ENCODE data around the gene NPAT. TPM values are rescaled to one million over a fixed set of nuclear protein-coding genes. Genes with fewer than 3 reads are reported as not detected.
A peak's percentile ranks its signal among the peaks of the same experiment; 100 is the strongest.

NPAT gene
- total and polyA plus RNA-seq, 10 of the 15 experiments (the other 5 are each of a cell fraction or from before 2014, with no cell fraction given): 7.5 to 32.8 (median 20.1) TPM

GRCh38 chr11:108170184-108170583, 52.3 kb downstream of the NPAT start:
- SMC1A ChIA-PET (ENCODE audit: uncharacterized antibody, unreplicated experiment): interaction anchor here (1.0 to 1.8 kb wide), 3 partner anchors 11 to 51 kb away, joined by 3 to 4 read pairs (median 3); no protein-coding TSS in a partner anchor
- FAIRE-seq: no peak
- CTCF ChIA-PET: no interaction called here

GRCh38 chr11:108167624-108168023, 54.8 kb downstream of the NPAT start:
- intact Hi-C loops (cut with micrococcal nuclease; ENCODE audit: unreplicated experiment): no loop called here
- ChIA-PET SMC1A (ENCODE audit: uncharacterized antibody, unreplicated experiment) (no interaction called here), RAD21 (ENCODE audit: unreplicated experiment) (no interaction called here), POLR2A (no interaction called here), CTCF (no interaction called here)
- Histone ChIP-seq H3K4me1 (ENCODE audit: control insufficient read depth, insufficient read depth, low read length) (peaks cover 6% of the 10 kb centered on the region), H3K27ac (ENCODE audit: control insufficient read depth, insufficient read depth) (no peak overlapping the region), H4K20me1 (ENCODE audit: control insufficient read depth, insufficient read depth) (no peaks in the 10 kb centered on the region), H3K4me3 (no peak overlapping the region), H2AFZ (ENCODE audit: control insufficient read depth, low read depth, low read length) (no peak overlapping the region), H3K27me3 (replicated peaks in 1 of 2; ENCODE audit: control insufficient read depth in 2 of 2, insufficient read depth in 2 of 2, low read length in 1 of 2) (no peaks in the 10 kb centered on the region), H3K79me2 (ENCODE audit: control insufficient read depth, insufficient read depth, low read length) (no peaks in the 10 kb centered on the region), H3K36me3 (ENCODE audit: control insufficient read depth in 2 of 2, insufficient read depth in 2 of 2, low read length in 1 of 2) (peaks cover 2 to 52% of the 10 kb centered on the region in 2 experiments), H3K9ac (ENCODE audit: control insufficient read depth, insufficient read depth, low read length) (no peak overlapping the region), H3K9me3 (replicated peaks; ENCODE audit: control insufficient read depth, insufficient read depth, low read length) (no peaks in the 10 kb centered on the region), H3K4me2 (ENCODE audit: control insufficient read depth, insufficient read depth) (no peak overlapping the region)
- DNase-seq (ENCODE audit: low read depth, low spot score): no peak
- TF ChIP-seq NBN (IDR thresholded peaks at IDR 0.05) (no peak), MYC (IDR thresholded peaks at IDR 0.05; ENCODE audit: insufficient read depth, insufficient read length, insufficient replicate concordance, low read length, severe bottlenecking) (no peak), ZNF687 (IDR thresholded peaks at IDR 0.05) (no peak), EGR1 (IDR thresholded peaks at IDR 0.05; ENCODE audit: borderline replicate concordance in 1 of 2, low read depth in 2 of 2, low read length in 2 of 2) (no peak), NFYA (IDR thresholded peaks at IDR 0.05; ENCODE audit: borderline replicate concordance, low read depth, low read length) (no peak), NFIC (IDR thresholded peaks at IDR 0.05; ENCODE audit: low read depth, low read length) (no peak), NRF1 (conservative IDR thresholded peaks at IDR 0.05; ENCODE audit: low read depth, low read length) (no peak), PAX5 (IDR thresholded peaks at IDR 0.05; ENCODE audit: borderline replicate concordance, low read depth, low read length) (no peak), KAT2A (conservative IDR thresholded peaks at IDR 0.05; ENCODE audit: control insufficient read depth, low read depth, low read length) (no peak), CBX3 (IDR thresholded peaks at IDR 0.05; ENCODE audit: borderline replicate concordance, low read depth) (no peak)
- ATAC-seq: no peak
- no peak for FAIRE-seq
- in situ Hi-C loops (cut with MboI): no loop called here
- BruUV-seq (replicated peaks): no TSS peak

More at GRCh38 chr11:108170184-108170583, 52.3 kb downstream of the NPAT start:
- DNase-seq (ENCODE audit: low read depth, low spot score): no peak
- intact Hi-C loops (cut with micrococcal nuclease; ENCODE audit: unreplicated experiment): no loop called here
- peak overlapping the region; percentile 43; the same call in 1 of the 2 replicates for H3K4me3 ChIP-seq
- H3K27ac ChIP-seq (ENCODE audit: control insufficient read depth, insufficient read depth): peak overlapping the region; percentile 43
- no peak overlapping the region for H3K9ac ChIP-seq (ENCODE audit: control insufficient read depth, insufficient read depth, low read length)
- no peaks in the 10 kb centered on the region for H3K27me3 ChIP-seq (replicated peaks in 1 of 2; ENCODE audit: control insufficient read depth in 2 of 2, insufficient read depth in 2 of 2, low read length in 1 of 2)
- RAD21 ChIA-PET (ENCODE audit: unreplicated experiment): no interaction called here
- ATAC-seq: peak; percentile 66
- in situ Hi-C loops (cut with MboI): no loop called here
- TF ChIP-seq TCF12 (IDR thresholded peaks at IDR 0.05; ENCODE audit: low read depth, low read length): no peak
- TF ChIP-seq JUNB (IDR thresholded peaks at IDR 0.05): peak; percentile 80
- peaks cover 13% of the 10 kb centered on the region for H3K4me1 ChIP-seq (ENCODE audit: control insufficient read depth, insufficient read depth, low read length)
- 19% methylated on average over 2 of the region's 2 CpGs for WGBS (ENCODE audit: insufficient coverage, insufficient replicate concordance, low lambda C conversion rate, missing lambda C conversion rate)
- H3K9me3 ChIP-seq (replicated peaks; ENCODE audit: control insufficient read depth, insufficient read depth, low read length): no peaks in the 10 kb centered on the region
- H3K79me2 ChIP-seq (ENCODE audit: control insufficient read depth, insufficient read depth, low read length): no peaks in the 10 kb centered on the region
- POLR2A ChIA-PET: no interaction called here
- no peak overlapping the region for H2AFZ ChIP-seq (ENCODE audit: control insufficient read depth, low read depth, low read length)
- BruUV-seq (replicated peaks): no TSS peak
- H3K4me2 ChIP-seq (ENCODE audit: control insufficient read depth, insufficient read depth): peak overlapping the region; percentile 35; the same call in 1 of the 2 replicates
- H4K20me1 ChIP-seq (ENCODE audit: control insufficient read depth, insufficient read depth): no peaks in the 10 kb centered on the region
- H3K36me3 ChIP-seq (ENCODE audit: control insufficient read depth in 2 of 2, insufficient read depth in 2 of 2, low read length in 1 of 2): peaks cover 4 to 34% of the 10 kb centered on the region in 2 experiments
